H9 (cell line): ENCODE measurements around the gene CCDC126. TPM values are rescaled to one million over a fixed set of nuclear protein-coding genes. Genes with fewer than 3 reads are reported as not detected.
"Not testable (repeated sequence)": the region's sequence is repeated elsewhere in the genome, so short reads cannot be mapped to it uniquely, and the experiment has no call there.

Experiments used
- DNase-seq: peaks from one replicate; pipeline ENCODE4 v3.0.0-alpha.2; 2017
- H2AFZ ChIP-seq: one replicate; pipeline ENCODE4 v1.6.1; 2013; ENCODE audit warnings: mild to moderate bottlenecking, low read length, control low read depth, moderate library complexity
- H2AK5ac ChIP-seq: 2 replicates; pipeline ENCODE4 v1.6.1; 2013; ENCODE audit warnings: low read length, control low read depth, mixed read lengths; ENCODE audit not compliant: insufficient read length
- H2BK120ac ChIP-seq: one replicate; pipeline ENCODE4 v1.6.1; 2013; ENCODE audit warnings: low read depth, mild to moderate bottlenecking, low read length, control low read depth, inconsistent platforms; ENCODE audit not compliant: poor library complexity, severe bottlenecking
- H2BK12ac ChIP-seq: 2 replicates; pipeline ENCODE4 v1.6.1; 2013; ENCODE audit warnings: low read length, control low read depth, mixed read lengths, low read depth; ENCODE audit not compliant: insufficient read length
- H2BK15ac ChIP-seq: 2 replicates; pipeline ENCODE4 v1.6.1; 2013; ENCODE audit warnings: low read depth, low read length, control low read depth
- H2BK20ac ChIP-seq: one replicate; pipeline ENCODE4 v1.6.1; 2013; ENCODE audit warnings: low read depth, mild to moderate bottlenecking, low read length, control low read depth, inconsistent platforms; ENCODE audit not compliant: poor library complexity, severe bottlenecking
- H2BK5ac ChIP-seq: 2 replicates; pipeline ENCODE4 v1.6.1; 2013; ENCODE audit warnings: low read length, control low read depth, mixed read lengths; ENCODE audit not compliant: insufficient read length
- H3K14ac ChIP-seq: 2 replicates; pipeline ENCODE4 v1.6.1; 2013; ENCODE audit warnings: low read length, control low read depth; ENCODE audit not compliant: insufficient read depth
- H3K18ac ChIP-seq: 2 replicates; pipeline ENCODE4 v1.6.1; 2013; ENCODE audit warnings: low read depth, mild to moderate bottlenecking, mixed read lengths, low read length, control low read depth; ENCODE audit not compliant: insufficient read length
- H3K23ac ChIP-seq: 2 replicates; pipeline ENCODE4 v1.6.1; 2013; ENCODE audit warnings: low read length, control low read depth, mixed read lengths, low read depth; ENCODE audit not compliant: insufficient read length
- H3K23me2 ChIP-seq: 2 replicates; pipeline ENCODE4 v1.6.1; 2013; ENCODE audit warnings: low read depth, mild to moderate bottlenecking, mixed read lengths, low read length, control low read depth; ENCODE audit not compliant: insufficient read length, poor library complexity, severe bottlenecking
- H3K27ac ChIP-seq: 2 replicates; pipeline ENCODE4 v1.5.1; 2013; ENCODE audit warnings: low read length, control low read depth, mixed read lengths, low read depth; ENCODE audit not compliant: insufficient read length
- H3K27me3 ChIP-seq: 2 replicates; pipeline ENCODE4 v1.6.1; 2013; ENCODE audit warnings: low read length, control low read depth, inconsistent platforms; ENCODE audit not compliant: insufficient read depth
- H3K4ac ChIP-seq: 2 replicates; pipeline ENCODE4 v1.6.1; 2013; ENCODE audit warnings: low read depth, mild to moderate bottlenecking, control low read depth, inconsistent platforms, low read length, moderate library complexity
- H3K4me1 ChIP-seq: 2 replicates; pipeline ENCODE4 v1.6.1; 2013; ENCODE audit warnings: low read length, control low read depth, inconsistent platforms; ENCODE audit not compliant: insufficient read depth
- H3K4me2 ChIP-seq: 2 replicates; pipeline ENCODE4 v1.6.1; 2013; ENCODE audit warnings: low read length, control low read depth, mixed read lengths; ENCODE audit not compliant: insufficient read length, insufficient read depth
- H3K56ac ChIP-seq: 2 replicates; pipeline ENCODE4 v1.6.1; 2013; ENCODE audit warnings: low read depth, mild to moderate bottlenecking, mixed read lengths, low read length, control low read depth; ENCODE audit not compliant: insufficient read length
- H3K79me1 ChIP-seq: 2 replicates; pipeline ENCODE4 v1.6.1; 2013; ENCODE audit warnings: low read depth, mild to moderate bottlenecking, moderate library complexity, low read length, control low read depth, inconsistent platforms; ENCODE audit not compliant: insufficient read depth, poor library complexity, severe bottlenecking
- H3K79me2 ChIP-seq: 2 replicates; pipeline ENCODE4 v1.6.1; 2013; ENCODE audit warnings: low read length, control low read depth, inconsistent platforms; ENCODE audit not compliant: insufficient read depth
- H3K9ac ChIP-seq: 2 replicates; pipeline ENCODE4 v1.6.1; 2013; ENCODE audit warnings: low read length, control low read depth, mixed read lengths; ENCODE audit not compliant: insufficient read length; ENCODE audit errors: extremely low read depth
- H3K9me3 ChIP-seq: one replicate; pipeline ENCODE4 v1.6.1; 2013; ENCODE audit warnings: low read depth, low read length, inconsistent platforms; ENCODE audit not compliant: control insufficient read depth
- H3T11ph ChIP-seq: one replicate; pipeline ENCODE4 v1.6.1; 2013; ENCODE audit warnings: mild to moderate bottlenecking, low read length, control low read depth, inconsistent platforms
- H4K20me1 ChIP-seq: one replicate; pipeline ENCODE4 v1.6.1; 2013; ENCODE audit not compliant: control insufficient read depth, insufficient read length, insufficient read depth
- H4K5ac ChIP-seq: 2 replicates; pipeline ENCODE4 v1.6.1; 2013; ENCODE audit warnings: low read depth, mild to moderate bottlenecking, mixed read lengths, low read length, control low read depth; ENCODE audit not compliant: insufficient read length
- H4K8ac ChIP-seq: replicated peaks from 2 replicates; pipeline ENCODE4 v1.6.1; 2013; ENCODE audit warnings: low read length, control low read depth, mixed read lengths, low read depth; ENCODE audit not compliant: insufficient read length
- H4K91ac ChIP-seq: 2 replicates; pipeline ENCODE4 v1.6.1; 2013; ENCODE audit warnings: low read depth, mild to moderate bottlenecking, moderate library complexity, mixed read lengths, low read length, control low read depth; ENCODE audit not compliant: insufficient read length
- H3K27ac Mint-ChIP-seq, 3 experiments: 2 replicates in 2 of 3; 3 replicates in 1 of 3; pipeline ENCODE4 v1.8.0; 2020 to 2021; ENCODE audit warnings: mixed read lengths in 3 of 3, mild to moderate bottlenecking in 1 of 3, moderate library complexity in 1 of 3
- H3K27me3 Mint-ChIP-seq: 2 replicates; pipeline ENCODE4 v1.8.0; 2021; ENCODE audit warnings: low read depth, mild to moderate bottlenecking, moderate library complexity, mixed read lengths
- H3K36me3 Mint-ChIP-seq, 3 experiments: 2 replicates in 2 of 3; 3 replicates in 1 of 3; pipeline ENCODE4 v1.8.0; 2020 to 2021; ENCODE audit warnings: low read depth in 3 of 3, mixed read lengths in 3 of 3; ENCODE audit not compliant: insufficient read depth in 1 of 3
- H3K4me1 Mint-ChIP-seq, 2 experiments: 2 replicates each; pipeline ENCODE4 v1.8.0; 2020; ENCODE audit warnings: mixed read lengths in 2 of 2
- H3K4me3 Mint-ChIP-seq, 2 experiments: 2 replicates in 1 of 2; 3 replicates in 1 of 2; pipeline ENCODE4 v1.8.0; 2020 to 2021; ENCODE audit warnings: mild to moderate bottlenecking in 2 of 2, mixed read lengths in 2 of 2, moderate library complexity in 1 of 2
- H3K9me3 Mint-ChIP-seq, 2 experiments: 2 replicates in 1 of 2; 3 replicates in 1 of 2; pipeline ENCODE4 v1.8.0; 2020; ENCODE audit warnings: mild to moderate bottlenecking in 2 of 2, mixed read lengths in 2 of 2, moderate library complexity in 1 of 2
- CTCF ChIP-seq: fragments of 200-600 bp; sonication (generic); conservative IDR thresholded peaks from 3 replicates; pipeline ENCODE4 v1.8.0; 2021; ENCODE audit warnings: antibody characterized with exemption, mild to moderate bottlenecking
- WGBS: extraction: QIAGEN DNeasy Blood & Tissue Kit; methylation state at CpG from one replicate; pipeline ENCODE4 v1.1.7; 2013; ENCODE audit warnings: missing lambda C conversion rate, low lambda C conversion rate, mixed read lengths; ENCODE audit not compliant: insufficient read length; ENCODE audit errors: extremely low coverage; 5-methylcytosine and 5-hydroxymethylcytosine counted together
- total RNA-seq: library from RNA; stranded (reverse); gene quantifications from 2 replicates; pipeline ENCODE4 v1.2.1, GENCODE V29; 2021

Gene CCDC126
- total RNA-seq, 1 experiment from 2014 or later: 4.0 TPM

- Histone ChIP-seq H2BK15ac (no peak overlapping the region), H4K5ac (no peak overlapping the region), H3K14ac (no peak overlapping the region), H2BK12ac (no peak overlapping the region), H3K56ac (no peak overlapping the region), H2BK20ac (no peak overlapping the region), H3T11ph (no peak overlapping the region), H3K4me1 (no peaks in the 10 kb centered on the region; the same call in 1 of the 2 replicates), H3K4me2 (no peak overlapping the region), H3K9me3 (no peaks in the 10 kb centered on the region), H2AFZ (peak overlapping the region; percentile 57), H3K27me3 (no peaks in the 10 kb centered on the region), H2BK5ac (no peak overlapping the region), H4K91ac (no peak overlapping the region), H2BK120ac (no peak overlapping the region), H3K4ac (no peak overlapping the region), H3K23me2 (no peaks in the 10 kb centered on the region), H2AK5ac (no peak overlapping the region), H3K9ac (no peak overlapping the region), H3K79me2 (no peaks in the 10 kb centered on the region), H3K23ac (no peak overlapping the region), H3K27ac (no peak overlapping the region), H3K18ac (no peak overlapping the region), H3K79me1 (no peaks in the 10 kb centered on the region), H4K8ac (no peak overlapping the region), H4K20me1 (no peaks in the 10 kb centered on the region)
- H3K9me3 Mint-ChIP-seq: no peaks in the 10 kb centered on the region
- no peaks in the 10 kb centered on the region for H3K27me3 Mint-ChIP-seq
- no peak overlapping the region for H3K4me3 Mint-ChIP-seq
- no CpG with 5 or more reads among the region's 5 CpGs for WGBS
- peak; percentile 94 for TF ChIP-seq CTCF
- peak; percentile 82 for DNase-seq
- H3K27ac Mint-ChIP-seq: 0 out of 7 replicates have a peak overlapping the region, but pooled peaks of 1 of the 3 experiments have one; percentile 2
- H3K36me3 Mint-ChIP-seq: no peaks in the 10 kb centered on the region
- H3K4me1 Mint-ChIP-seq: peaks cover 5% of the 10 kb centered on the region in 2 experiments; a peak in 2 of 4 replicates
These were observed 26.5 kb upstream of the CCDC126 start for GRCh38 chr7:23570592-23571200.

GRCh38 chr7:23581975-23582374 lies 15.2 kb upstream of the CCDC126 start:
- not testable (repeated sequence) for H2BK20ac ChIP-seq, H3K9me3 Mint-ChIP-seq, H2AFZ ChIP-seq, H3K79me2 ChIP-seq, H4K5ac ChIP-seq, H2AK5ac ChIP-seq, H3K23ac ChIP-seq, H3K27ac Mint-ChIP-seq, H3K14ac ChIP-seq, H3K79me1 ChIP-seq, H4K20me1 ChIP-seq, H3K36me3 Mint-ChIP-seq, H3K9me3 ChIP-seq, H3K4me1 Mint-ChIP-seq, H3K4me1 ChIP-seq, H3K9ac ChIP-seq, H4K8ac ChIP-seq, H4K91ac ChIP-seq, H3K56ac ChIP-seq, H2BK12ac ChIP-seq, H2BK120ac ChIP-seq, H3K27me3 Mint-ChIP-seq, H2BK5ac ChIP-seq, H3K27me3 ChIP-seq, DNase-seq, H3T11ph ChIP-seq, H3K18ac ChIP-seq, H3K4ac ChIP-seq, H3K27ac ChIP-seq, H3K4me2 ChIP-seq, H3K4me3 Mint-ChIP-seq, H2BK15ac ChIP-seq, H3K23me2 ChIP-seq
- WGBS: no CpG with 5 or more reads among the region's 1 CpG
